D721Med (cell line): ENCODE results near the gene FARS2.

Experiments used
- DNase-seq: peaks from one replicate; pipeline ENCODE4 v3.0.0; 2011; ENCODE audit warnings: low spot score; ENCODE audit not compliant: insufficient read length
- FAIRE-seq: peaks from 2 replicates; lab custom pipeline; 2011; peaks lifted over from hg19 to GRCh38; lab: Jason Lieb, UNC
- CTCF ChIP-seq: IDR thresholded peaks from 2 replicates; pipeline ENCODE4 v1.5.1; 2012; ENCODE audit warnings: mild to moderate bottlenecking, control low read depth; ENCODE audit not compliant: insufficient read depth; ENCODE audit errors: missing control alignments

FARS2 gene

GRCh38 chr6:5475779-5476178, 214.5 kb downstream of the FARS2 start:
- DNase-seq (no peak), FAIRE-seq (no peak)
- no peak for TF ChIP-seq CTCF

DNA sequence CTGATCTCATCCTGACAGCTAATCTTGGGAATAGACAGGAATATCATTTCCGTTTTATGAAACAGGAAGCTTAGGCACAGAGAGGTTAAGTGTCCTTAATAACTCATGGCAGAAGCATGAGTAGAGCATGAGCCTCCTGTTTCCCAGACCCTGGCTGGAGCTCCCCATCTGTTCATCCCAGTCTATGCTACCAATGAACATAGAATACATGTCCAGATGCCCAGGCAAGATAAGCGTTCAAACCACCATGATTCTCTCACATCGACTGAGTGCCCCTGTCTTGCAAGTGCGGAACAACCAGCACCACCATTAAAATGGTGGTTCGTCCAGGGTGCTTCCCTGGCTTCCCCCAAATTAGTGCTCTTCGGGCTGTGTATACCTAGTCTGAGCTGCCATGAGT, 217.1 kb downstream of the FARS2 start:
- no peak for TF ChIP-seq CTCF
- FAIRE-seq: no peak
- DNase-seq: no peak

DNA sequence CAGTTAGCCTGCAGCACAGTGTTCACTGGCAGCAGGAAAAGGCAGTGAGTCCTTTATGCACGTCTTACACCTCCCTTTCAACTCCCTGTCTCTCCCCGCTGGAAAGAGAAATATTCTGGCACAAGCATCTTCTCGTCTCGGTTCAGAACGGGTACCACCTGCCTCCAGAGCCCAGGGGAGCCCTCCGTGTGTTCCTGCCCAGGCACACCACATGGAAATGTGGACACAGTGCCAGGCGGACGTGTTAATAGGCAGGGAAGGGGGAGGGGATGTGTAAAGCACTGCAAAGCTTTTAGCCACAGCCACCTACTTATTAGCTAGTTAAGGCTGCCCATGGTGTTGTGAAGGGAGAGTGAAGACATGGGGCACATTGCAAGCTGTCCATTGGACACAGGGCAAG, 219.7 kb downstream of the FARS2 start:
- FAIRE-seq (no peak), DNase-seq (no peak)
- no peak for TF ChIP-seq CTCF

DNA sequence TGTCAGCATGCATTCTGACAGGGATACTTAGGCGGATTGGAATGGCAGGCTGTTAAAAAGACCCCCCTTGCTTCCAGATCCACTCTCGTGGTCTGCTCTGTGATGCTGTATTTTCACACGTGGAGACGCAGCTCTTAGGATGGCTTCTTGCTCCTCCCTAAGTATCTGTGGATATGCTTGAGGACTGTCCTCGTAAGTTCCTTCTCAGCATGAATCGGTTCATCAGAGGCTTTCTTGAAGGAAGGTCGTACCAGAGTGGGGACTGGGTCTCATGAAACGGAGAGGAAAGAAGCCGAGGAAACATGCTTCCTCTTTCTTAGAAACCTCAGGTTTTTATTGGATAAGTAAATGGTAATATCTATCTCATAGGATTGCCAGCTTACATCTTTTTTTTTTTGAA, 220.4 kb downstream of the FARS2 start:
- DNase-seq (no peak), FAIRE-seq (no peak)
- no peak for TF ChIP-seq CTCF

DNA sequence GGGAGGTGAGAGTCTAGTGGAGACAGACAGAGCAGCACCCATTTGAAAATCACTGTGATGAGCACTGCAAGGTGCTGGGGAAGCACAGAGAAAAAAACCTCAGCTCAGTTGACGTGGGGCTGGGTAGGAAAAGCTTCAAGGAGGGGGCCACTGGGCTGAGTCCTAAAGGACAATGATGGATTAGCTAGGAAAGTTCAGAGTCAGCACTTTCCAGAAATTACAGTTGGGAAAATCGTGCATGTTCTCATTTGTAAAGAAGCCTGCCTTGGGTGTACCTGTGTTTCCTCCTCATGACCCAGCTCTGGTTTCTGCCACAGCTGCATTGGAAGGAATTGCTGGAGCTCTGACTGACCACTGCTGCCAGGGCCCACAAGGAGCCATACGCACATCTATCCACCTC, 221.3 kb downstream of the FARS2 start:
- TF ChIP-seq CTCF: no peak
- DNase-seq (no peak), FAIRE-seq (no peak)

DNA sequence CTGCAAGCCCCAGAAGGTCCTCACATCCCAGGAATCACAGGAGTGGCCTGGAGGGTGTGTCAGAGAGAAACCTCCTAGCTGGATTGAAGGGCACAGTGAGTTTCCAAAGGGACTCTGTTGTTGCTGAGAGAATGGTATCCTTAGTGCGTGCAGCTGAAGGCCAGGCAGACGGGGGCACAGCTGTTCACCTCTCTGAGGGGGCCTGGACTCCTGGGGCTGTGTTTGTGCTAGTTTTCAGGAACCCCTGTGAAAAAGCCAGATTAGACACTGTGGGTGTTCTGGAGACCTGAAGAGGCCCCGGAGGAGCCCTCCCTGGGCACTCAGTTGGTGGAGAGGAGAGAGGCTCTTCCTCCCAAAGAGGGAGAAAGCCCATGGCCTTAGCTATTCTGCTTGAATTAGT, 223.4 kb downstream of the FARS2 start:
- no peak for FAIRE-seq
- no peak for DNase-seq
- TF ChIP-seq CTCF: no peak

- no peak for TF ChIP-seq CTCF
- no peak for DNase-seq
These were observed 224.9 kb downstream of the FARS2 start for GRCh38 chr6:5486214-5486613.

More at GRCh38 chr6:5486214-5486613, 224.9 kb downstream of the FARS2 start:
- no peak for FAIRE-seq
